ENCODE data around the gene FAM47E.

Gene FAM47E

GRCh38 chr4:76301068-76301774 lies 49.7 kb downstream of the FAM47E start:
- DNase-seq = no peak

- DNase-seq = no peak
Observed at GRCh38 chr4:76301775-76302162, 50.2 kb downstream of the FAM47E start.

GRCh38 chr4:76302826-76303438 lies 51.4 kb downstream of the FAM47E start:
- no peak for DNase-seq

- no peak for DNase-seq
Observed at GRCh38 chr4:76305033-76305687, 53.6 kb downstream of the FAM47E start.

- peak in 38 of 51 donors; percentile 6 to 78 (median 32) for DNase-seq
Observed at GRCh38 chr4:76305971-76306881, 54.7 kb downstream of the FAM47E start, which contains the start of gene STBD1. TSS of gene STBD1 (plus strand) at chr4:76306733. CDS start at chr4:76306770, 37 bp downstream.

GRCh38 chr4:76306882-76307659 lies 55.5 kb downstream of the FAM47E start:
- DNase-seq = peak in 26 of 51 donors; percentile 2 to 58 (median 18)

- DNase-seq = no peak
Observed at GRCh38 chr4:76307660-76308014, 56.1 kb downstream of the FAM47E start.

GRCh38 chr4:76308548-76308947 lies 57.0 kb downstream of the FAM47E start:
- no peak for DNase-seq

GRCh38 chr4:76309939-76310550 lies 58.5 kb downstream of the FAM47E start:
- DNase-seq = no peak

- DNase-seq = no peak
Observed at GRCh38 chr4:76310683-76311082, 59.2 kb downstream of the FAM47E start.

- DNase-seq = no peak
Observed at GRCh38 chr4:76311896-76312331, 60.4 kb downstream of the FAM47E start.

- no peak for DNase-seq
Observed at GRCh38 chr4:76312457-76312856, 60.9 kb downstream of the FAM47E start.

GRCh38 chr4:76313547-76313946 lies 62.0 kb downstream of the FAM47E start:
- DNase-seq = no peak

GRCh38 chr4:76315267-76315918 lies 63.9 kb downstream of the FAM47E start:
- no peak for DNase-seq

GRCh38 chr4:76316131-76316530 lies 64.6 kb downstream of the FAM47E start:
- DNase-seq = no peak

- no peak for DNase-seq
Observed at GRCh38 chr4:76322236-76322635, 70.7 kb downstream of the FAM47E start.

- DNase-seq = no peak
Observed at GRCh38 chr4:76325072-76325471, 73.6 kb downstream of the FAM47E start.

GRCh38 chr4:76326515-76326914 lies 75.0 kb downstream of the FAM47E start:
- DNase-seq = no peak

Data from hypothalamus (tissue), 51 donors.